HEK293 (cell line): ENCODE measurements around the gene PSMD3.

ENCODE experiments used
- CTCF ChIP-seq: fragments of 450-650 bp; formaldehyde crosslinking; IDR thresholded peaks from 2 replicates; pipeline ENCODE4 v1.5.1; 2016; ENCODE audit warnings: missing biosample characterization, missing genetic modification characterization
- ELK4 ChIP-seq: IDR thresholded peaks from 2 replicates; pipeline ENCODE4 v1.6.1; 2011; ENCODE audit warnings: mild to moderate bottlenecking, low read depth, low read length, borderline replicate concordance
- ZNF248 ChIP-seq: fragments of 450-650 bp; formaldehyde crosslinking; IDR thresholded peaks from 2 replicates; pipeline ENCODE4 v1.5.1; 2017; ENCODE audit warnings: missing biosample characterization, missing genetic modification characterization
- ZNF449 ChIP-seq: fragments of 450-650 bp; formaldehyde crosslinking; IDR thresholded peaks from 2 replicates; pipeline ENCODE4 v1.5.1; 2017; ENCODE audit warnings: missing biosample characterization, mild to moderate bottlenecking, missing genetic modification characterization, moderate library complexity
- ZNF513 ChIP-seq: fragments of 450-650 bp; IDR thresholded peaks from 2 replicates; pipeline ENCODE4 v1.5.1; 2018; ENCODE audit warnings: missing biosample characterization, missing genetic modification characterization
- ZNF544 ChIP-seq: fragments of 450-650 bp; formaldehyde crosslinking; IDR thresholded peaks from 2 replicates; pipeline ENCODE4 v1.5.0; 2017; ENCODE audit warnings: missing biosample characterization, missing genetic modification characterization
- ZNF600 ChIP-seq: fragments of 450-650 bp; formaldehyde crosslinking; IDR thresholded peaks from 2 replicates; pipeline ENCODE4 v1.5.1; 2016; ENCODE audit warnings: missing biosample characterization, missing genetic modification characterization

- TF ChIP-seq CTCF (no peak), ZNF449 (tag by site-specific recombination) (no peak), ZNF544 (tag by site-specific recombination) (no peak), ZNF600 (tag by site-specific recombination) (0 out of 2 replicates have a peak, but pooled peaks have one; percentile 10), ELK4 (no peak), ZNF248 (tag by site-specific recombination) (no peak), ZNF513 (no peak)
Observed at GRCh38 chr17:39953471-39953888, 27.1 kb upstream of the PSMD3 start.
